HCT116 (cell line): Measurements from ENCODE around the gene PBXIP1.

Experiments used
- EZH2phosphoT487 ChIP-seq: fragments of 200-600 bp; IDR thresholded peaks from 2 replicates; pipeline ENCODE4 v1.6.1; 2018; ENCODE audit warnings: antibody characterized with exemption, borderline replicate concordance
- POLR2A ChIP-seq: IDR thresholded peaks from 2 replicates; pipeline ENCODE4 v1.7.0; 2011; ENCODE audit warnings: borderline replicate concordance; ENCODE audit not compliant: insufficient read depth, insufficient read length; ENCODE audit errors: extremely low read depth
- TCF7L2 ChIP-seq: IDR thresholded peaks from 2 replicates; pipeline ENCODE4 v1.7.0; 2011; ENCODE audit warnings: borderline replicate concordance, inconsistent platforms; ENCODE audit not compliant: insufficient read depth, insufficient read length; ENCODE audit errors: extremely low read depth
- YY1 ChIP-seq: IDR thresholded peaks from 2 replicates; pipeline ENCODE4 v1.6.1; 2011; ENCODE audit warnings: low read length, low read depth, moderate library complexity, mild to moderate bottlenecking; ENCODE audit not compliant: insufficient replicate concordance; ENCODE audit errors: extremely low read depth
- TF ChIP-seq, protein P1 (sequence below), 3 experiments: fragments of 200-600 bp in 1 of 3; sonication (generic) in 1 of 3; IDR thresholded peaks in 2 of 3; conservative IDR thresholded peaks in 1 of 3; 2 replicates each; pipeline ENCODE4 v1.5.1; 2012 to 2017; ENCODE audit warnings: low read depth in 2 of 3, low read length in 2 of 3, antibody characterized with exemption in 1 of 3, borderline replicate concordance in 1 of 3, control low read depth in 1 of 3, mild to moderate bottlenecking in 1 of 3, mixed read lengths in 1 of 3, mixed run types in 1 of 3, moderate library complexity in 1 of 3; ENCODE audit not compliant: insufficient read depth in 1 of 3
- TF ChIP-seq, protein P2 (sequence below): IDR thresholded peaks from 2 replicates; pipeline ENCODE4 v1.6.1; 2012; ENCODE audit warnings: low read depth

DNA sequence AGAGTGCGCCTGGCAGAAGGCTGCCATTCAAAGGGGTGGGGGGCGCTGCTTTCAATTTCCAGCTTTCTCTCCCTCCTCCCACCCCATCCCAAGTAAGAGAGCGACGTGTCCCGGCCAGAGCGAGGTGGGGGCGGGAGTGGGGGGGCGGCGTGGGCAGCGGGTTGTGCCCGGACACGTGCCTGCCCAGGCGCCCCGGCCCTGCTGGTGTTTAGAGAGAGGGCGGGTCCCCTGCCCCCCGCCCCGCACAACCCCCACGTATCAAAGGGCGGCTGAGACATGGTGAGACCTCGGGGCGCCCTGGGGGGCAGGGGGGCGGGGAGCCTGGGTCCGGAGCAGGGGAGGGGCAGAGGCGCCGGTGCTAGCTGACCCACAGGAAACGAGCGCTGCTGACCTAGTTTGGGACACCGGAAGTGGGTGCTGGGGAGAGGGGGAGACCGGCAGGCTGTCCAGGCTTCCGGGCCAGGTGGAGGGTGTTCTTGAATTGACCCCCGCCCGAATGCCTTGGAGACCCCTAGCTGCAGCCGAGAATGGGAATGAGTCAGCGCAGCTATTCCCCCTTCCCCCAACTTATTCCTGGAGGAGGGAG is 48.0 kb upstream of the PBXIP1 start:
- TF ChIP-seq, protein P1, sequence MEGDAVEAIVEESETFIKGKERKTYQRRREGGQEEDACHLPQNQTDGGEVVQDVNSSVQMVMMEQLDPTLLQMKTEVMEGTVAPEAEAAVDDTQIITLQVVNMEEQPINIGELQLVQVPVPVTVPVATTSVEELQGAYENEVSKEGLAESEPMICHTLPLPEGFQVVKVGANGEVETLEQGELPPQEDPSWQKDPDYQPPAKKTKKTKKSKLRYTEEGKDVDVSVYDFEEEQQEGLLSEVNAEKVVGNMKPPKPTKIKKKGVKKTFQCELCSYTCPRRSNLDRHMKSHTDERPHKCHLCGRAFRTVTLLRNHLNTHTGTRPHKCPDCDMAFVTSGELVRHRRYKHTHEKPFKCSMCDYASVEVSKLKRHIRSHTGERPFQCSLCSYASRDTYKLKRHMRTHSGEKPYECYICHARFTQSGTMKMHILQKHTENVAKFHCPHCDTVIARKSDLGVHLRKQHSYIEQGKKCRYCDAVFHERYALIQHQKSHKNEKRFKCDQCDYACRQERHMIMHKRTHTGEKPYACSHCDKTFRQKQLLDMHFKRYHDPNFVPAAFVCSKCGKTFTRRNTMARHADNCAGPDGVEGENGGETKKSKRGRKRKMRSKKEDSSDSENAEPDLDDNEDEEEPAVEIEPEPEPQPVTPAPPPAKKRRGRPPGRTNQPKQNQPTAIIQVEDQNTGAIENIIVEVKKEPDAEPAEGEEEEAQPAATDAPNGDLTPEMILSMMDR (IDR thresholded peaks at IDR 0.05 in 2 of 3, conservative IDR thresholded peaks at IDR 0.05 in 1 of 3; ENCODE audit: borderline replicate concordance in 1 of 3, insufficient read depth in 1 of 3, low read depth in 2 of 3, low read length in 2 of 3), result no peak
- TF ChIP-seq POLR2A (peak; percentile 38), EZH2phosphoT487 (no peak), YY1 (no peak), TCF7L2 (no peak)
- TF ChIP-seq, protein P2, sequence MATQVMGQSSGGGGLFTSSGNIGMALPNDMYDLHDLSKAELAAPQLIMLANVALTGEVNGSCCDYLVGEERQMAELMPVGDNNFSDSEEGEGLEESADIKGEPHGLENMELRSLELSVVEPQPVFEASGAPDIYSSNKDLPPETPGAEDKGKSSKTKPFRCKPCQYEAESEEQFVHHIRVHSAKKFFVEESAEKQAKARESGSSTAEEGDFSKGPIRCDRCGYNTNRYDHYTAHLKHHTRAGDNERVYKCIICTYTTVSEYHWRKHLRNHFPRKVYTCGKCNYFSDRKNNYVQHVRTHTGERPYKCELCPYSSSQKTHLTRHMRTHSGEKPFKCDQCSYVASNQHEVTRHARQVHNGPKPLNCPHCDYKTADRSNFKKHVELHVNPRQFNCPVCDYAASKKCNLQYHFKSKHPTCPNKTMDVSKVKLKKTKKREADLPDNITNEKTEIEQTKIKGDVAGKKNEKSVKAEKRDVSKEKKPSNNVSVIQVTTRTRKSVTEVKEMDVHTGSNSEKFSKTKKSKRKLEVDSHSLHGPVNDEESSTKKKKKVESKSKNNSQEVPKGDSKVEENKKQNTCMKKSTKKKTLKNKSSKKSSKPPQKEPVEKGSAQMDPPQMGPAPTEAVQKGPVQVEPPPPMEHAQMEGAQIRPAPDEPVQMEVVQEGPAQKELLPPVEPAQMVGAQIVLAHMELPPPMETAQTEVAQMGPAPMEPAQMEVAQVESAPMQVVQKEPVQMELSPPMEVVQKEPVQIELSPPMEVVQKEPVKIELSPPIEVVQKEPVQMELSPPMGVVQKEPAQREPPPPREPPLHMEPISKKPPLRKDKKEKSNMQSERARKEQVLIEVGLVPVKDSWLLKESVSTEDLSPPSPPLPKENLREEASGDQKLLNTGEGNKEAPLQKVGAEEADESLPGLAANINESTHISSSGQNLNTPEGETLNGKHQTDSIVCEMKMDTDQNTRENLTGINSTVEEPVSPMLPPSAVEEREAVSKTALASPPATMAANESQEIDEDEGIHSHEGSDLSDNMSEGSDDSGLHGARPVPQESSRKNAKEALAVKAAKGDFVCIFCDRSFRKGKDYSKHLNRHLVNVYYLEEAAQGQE, result no peak
